Fibroblast of villous mesenchyme (primary cell): ENCODE data around the gene KCNA3. TPM values are rescaled to one million over a fixed set of nuclear protein-coding genes. Genes with fewer than 3 reads are reported as not detected.
A peak's percentile ranks its signal among the peaks of the same experiment; 100 is the strongest.

Experiments used
- DNase-seq: peaks from one replicate; pipeline ENCODE4 v3.0.0-alpha.2; 2010; ENCODE audit warnings: low read depth
- H3K4me3 ChIP-seq: 2 replicates; pipeline ENCODE4 v1.5.1; 2011; ENCODE audit warnings: low read depth, mild to moderate bottlenecking, low read length
- CTCF ChIP-seq: IDR thresholded peaks from 2 replicates; pipeline ENCODE4 v1.5.1; 2012; ENCODE audit warnings: low read depth, mild to moderate bottlenecking, low read length; ENCODE audit not compliant: insufficient read depth
- total RNA-seq: library from RNA; depleted of rRNA; stranded (reverse); fragments of >200 nt; gene quantifications from 2 replicates; pipeline ENCODE4 v1.2.3, GENCODE V29; 2012

Gene KCNA3
- total RNA-seq, 1 donor, result under 0.01 TPM

GRCh38 chr1:110684491-110684890 is 9.8 kb upstream of the KCNA3 start:
- TF ChIP-seq CTCF, result no peak
- no peak overlapping the region for H3K4me3 ChIP-seq
- DNase-seq, result no peak

- no peak for TF ChIP-seq CTCF
- H3K4me3 ChIP-seq, result no peak overlapping the region
- no peak for DNase-seq
These were observed 8.2 kb upstream of the KCNA3 start for GRCh38 chr1:110682898-110683297.

GRCh38 chr1:110680036-110680735 is 5.4 kb upstream of the KCNA3 start:
- no peak for TF ChIP-seq CTCF
- DNase-seq, result no peak
- no peak overlapping the region for H3K4me3 ChIP-seq

- H3K4me3 ChIP-seq, result no peak overlapping the region
- DNase-seq, result peak; percentile 35
- TF ChIP-seq CTCF, result no peak
These were observed 2.8 kb upstream of the KCNA3 start for GRCh38 chr1:110677526-110677925.

- TF ChIP-seq CTCF, result no peak
- no peak overlapping the region for H3K4me3 ChIP-seq
- DNase-seq, result no peak
These were observed 2.2 kb upstream of the KCNA3 start for GRCh38 chr1:110676970-110677369.

- no peak for TF ChIP-seq CTCF
- DNase-seq, result no peak
- H3K4me3 ChIP-seq, result peak overlapping the region; percentile 23
These were observed 486 bp upstream of the KCNA3 start for GRCh38 chr1:110675060-110675791.
